ENCODE results near the gene VPS37C.
A peak's percentile ranks its signal among the peaks of the same experiment; 100 is the strongest.

The VPS37C gene

DNA sequence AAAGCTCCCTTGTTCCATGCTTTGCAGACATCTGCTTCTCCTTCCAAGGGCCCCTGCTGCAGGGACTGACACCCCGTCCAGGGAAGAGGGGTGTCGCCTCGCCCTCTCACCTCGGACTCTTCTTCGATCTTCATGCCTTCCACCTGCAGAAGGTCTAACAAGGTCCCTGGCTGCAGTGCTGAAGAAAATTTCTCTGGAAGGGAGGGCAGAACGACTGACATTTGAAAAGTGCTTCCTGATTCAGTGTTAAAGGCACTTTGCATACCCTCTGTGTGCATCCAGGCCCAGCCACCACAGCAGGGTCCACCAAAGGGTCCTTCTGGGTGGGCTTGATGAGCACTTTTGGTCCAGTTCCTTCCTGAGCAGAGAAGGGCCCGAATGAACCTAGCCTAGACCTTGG is 28.1 kb downstream of the VPS37C start:
- DNase-seq (ENCODE audit: low read depth), result no peak

DNA sequence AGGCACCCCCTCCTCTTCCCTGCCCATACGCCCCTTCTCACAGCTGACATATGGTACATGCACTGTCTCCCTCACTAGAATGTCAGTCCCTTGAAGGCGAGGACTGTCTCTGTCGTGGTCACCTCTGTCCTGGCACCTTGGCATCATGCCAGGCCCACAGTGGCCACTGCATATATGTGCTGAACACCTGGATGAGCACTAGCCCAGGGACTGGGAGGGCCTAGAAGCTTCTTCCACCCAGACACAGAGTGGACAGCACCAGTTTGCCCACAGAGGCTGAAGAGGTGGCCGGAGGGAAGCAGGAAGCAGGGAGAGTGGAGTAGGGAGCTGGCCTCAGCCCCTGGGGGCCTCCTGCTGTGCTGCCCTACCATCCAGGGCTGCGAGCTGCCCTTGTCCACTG is 28.6 kb downstream of the VPS37C start:
- no peak for DNase-seq (ENCODE audit: low read depth)

DNA sequence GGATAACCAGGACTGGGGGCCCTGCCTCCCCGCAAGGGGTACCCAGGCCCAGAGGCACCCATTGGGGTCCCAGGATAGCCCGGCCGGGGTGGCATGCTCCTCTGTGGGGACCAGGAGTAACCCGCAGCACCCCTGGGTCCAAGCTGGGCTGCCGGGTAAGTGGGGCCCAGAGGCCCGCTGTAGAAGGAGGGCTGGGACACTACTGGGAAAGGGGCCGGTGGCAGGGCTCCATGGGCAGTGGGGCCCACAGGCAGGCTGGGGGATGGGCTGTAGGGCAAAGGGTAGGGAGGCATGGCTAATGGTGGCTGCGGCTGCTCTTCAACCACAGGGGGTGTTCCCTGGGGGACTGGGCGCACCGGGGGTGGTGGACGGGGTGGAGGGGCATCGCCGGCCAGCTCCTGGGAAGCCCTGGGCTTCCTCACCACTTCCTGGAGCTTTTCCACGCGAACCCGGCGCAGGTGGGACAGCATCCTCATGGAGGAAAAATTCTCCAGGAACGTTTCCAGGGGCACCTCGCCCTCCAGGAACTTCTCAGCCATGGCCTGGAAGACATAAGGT is 29.1 kb downstream of the VPS37C start:
- no peak for DNase-seq (ENCODE audit: low read depth)

DNA sequence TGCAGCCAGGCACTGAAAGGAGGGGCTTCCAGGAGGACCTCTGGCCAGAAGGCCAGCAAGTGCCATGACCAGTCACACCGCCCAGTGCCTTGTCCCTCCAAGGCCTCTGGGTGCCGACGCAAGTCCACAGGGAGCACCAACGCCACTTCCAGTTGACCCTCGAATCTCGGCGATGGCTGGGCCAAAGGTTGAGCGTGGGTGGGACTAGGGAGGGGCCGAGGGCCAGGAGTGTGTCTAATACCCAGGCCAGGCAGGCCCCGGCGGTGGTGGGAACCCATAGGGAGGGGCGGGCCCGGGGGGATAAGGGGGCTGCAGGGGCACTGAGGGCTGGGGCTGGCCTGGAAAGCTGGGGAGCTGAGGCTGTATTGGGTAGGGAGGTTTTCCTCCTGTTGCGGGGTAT is 29.6 kb downstream of the VPS37C start:
- no peak for DNase-seq (ENCODE audit: low read depth)

DNA sequence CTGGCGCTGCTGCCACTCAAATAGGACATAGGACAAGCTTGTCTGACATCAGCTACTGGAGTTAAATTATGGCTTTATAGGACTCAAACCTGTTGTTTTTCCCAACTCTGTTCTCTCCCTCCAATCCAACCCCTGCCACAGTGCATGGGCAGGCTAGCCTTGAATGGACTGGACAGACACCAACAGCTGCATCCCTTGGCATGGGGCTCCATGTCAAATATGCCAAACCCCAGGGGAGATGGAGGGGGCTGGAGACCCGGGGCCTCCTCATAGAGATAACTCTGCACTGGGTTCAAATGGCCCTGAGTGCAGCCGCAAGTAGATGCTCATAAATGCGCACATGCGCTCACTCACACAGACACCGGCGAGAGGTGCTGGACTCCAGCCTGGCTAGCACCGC is 30.0 kb downstream of the VPS37C start:
- DNase-seq (ENCODE audit: low read depth), result no peak

DNA sequence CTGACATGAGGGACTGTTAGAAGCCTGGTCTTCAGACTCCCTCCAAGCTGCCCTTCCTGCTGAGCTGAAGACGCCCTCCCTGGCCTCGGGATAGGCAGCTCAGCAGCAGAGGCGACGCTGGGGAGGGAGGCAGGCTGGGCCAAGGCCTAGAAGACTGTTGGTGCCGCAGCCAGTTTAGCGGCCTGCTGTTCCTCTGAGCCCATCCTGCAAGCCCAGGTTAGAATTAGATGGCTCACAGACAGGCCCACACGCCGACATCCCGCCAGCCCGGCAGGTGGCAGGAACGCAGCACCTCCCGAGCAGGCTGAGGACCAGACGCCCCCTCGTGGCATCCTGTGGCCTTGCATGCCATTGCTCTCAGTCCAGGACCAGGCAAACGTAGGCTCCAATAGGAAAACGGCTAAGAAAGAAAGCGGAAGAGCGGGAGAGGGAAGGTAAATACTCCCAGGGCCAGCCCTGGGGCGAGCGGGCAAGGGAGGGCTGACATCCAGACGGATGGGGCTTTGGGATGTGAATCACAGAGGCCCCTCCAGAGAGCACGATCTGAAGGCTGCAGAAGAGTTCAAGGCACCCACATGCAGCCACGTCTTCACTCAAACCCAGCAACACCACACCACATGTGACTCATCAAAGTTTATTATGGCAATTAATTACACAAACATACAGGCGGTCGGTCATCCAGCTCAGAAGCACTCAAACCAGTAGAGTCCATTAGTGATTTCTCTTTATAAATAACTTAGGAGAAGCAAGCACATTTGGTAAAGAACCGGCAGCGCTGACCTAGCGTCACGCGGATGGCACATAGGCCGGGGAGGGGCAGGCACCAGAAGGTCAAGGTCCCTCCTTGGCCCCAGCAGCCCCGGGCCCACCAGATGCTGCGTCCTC is 31.3 kb downstream of the VPS37C start:
- DNase-seq (ENCODE audit: low read depth), result peak; percentile 73

DNA sequence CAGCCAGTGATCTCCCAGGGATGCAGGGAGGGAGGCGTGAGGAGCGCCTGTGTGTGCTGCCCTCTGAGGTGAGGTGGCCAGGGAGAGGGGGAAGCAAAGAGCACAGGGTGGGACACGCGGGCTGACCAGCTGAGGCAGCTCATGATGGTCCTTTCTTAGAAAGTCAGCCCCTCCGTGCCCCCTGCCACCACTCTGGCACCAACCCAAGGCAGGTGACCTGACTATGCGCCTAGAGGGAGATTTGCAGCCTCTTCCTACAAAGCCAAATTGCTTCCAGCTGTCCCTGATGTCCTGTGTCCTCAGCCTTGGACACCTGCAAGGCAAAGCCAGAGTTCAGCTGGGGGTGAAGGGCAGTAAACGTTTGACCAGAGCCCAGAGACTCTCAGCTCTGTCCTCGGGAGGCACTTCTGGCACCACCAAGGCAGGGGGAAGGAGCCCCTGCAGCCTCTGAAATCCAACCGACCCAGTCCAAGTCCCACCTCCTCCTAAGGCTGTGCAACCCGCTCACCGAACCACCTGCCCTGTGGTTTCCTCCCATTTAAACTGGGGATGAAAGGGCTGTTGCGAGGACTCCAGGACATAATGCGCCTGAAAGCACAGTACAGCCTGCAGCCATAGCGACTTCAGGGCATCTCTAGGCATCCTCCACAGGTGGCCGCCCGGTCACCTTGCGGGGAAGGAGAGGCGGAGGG is 32.1 kb downstream of the VPS37C start:
- no peak for DNase-seq (ENCODE audit: low read depth)

DNA sequence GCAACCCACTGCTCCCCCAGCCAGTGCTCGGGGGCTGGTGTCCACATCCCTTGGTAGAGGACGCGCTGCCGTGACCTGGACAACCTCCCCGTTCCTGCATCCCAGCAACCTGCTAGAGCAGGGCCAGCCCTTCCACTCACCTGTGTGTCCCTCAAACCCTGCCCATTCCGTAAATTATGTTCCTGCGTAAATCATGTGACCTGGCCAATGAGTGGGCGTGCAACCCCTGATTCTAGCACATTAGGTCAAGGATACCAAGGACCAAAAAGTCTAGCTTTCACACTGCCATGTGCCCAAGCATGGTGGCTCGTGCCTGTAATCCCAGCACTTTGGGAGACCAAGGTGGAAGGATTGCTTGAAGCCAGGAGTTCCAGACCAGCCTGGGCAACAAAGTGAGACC is 33.2 kb downstream of the VPS37C start:
- no peak for DNase-seq (ENCODE audit: low read depth)

DNA sequence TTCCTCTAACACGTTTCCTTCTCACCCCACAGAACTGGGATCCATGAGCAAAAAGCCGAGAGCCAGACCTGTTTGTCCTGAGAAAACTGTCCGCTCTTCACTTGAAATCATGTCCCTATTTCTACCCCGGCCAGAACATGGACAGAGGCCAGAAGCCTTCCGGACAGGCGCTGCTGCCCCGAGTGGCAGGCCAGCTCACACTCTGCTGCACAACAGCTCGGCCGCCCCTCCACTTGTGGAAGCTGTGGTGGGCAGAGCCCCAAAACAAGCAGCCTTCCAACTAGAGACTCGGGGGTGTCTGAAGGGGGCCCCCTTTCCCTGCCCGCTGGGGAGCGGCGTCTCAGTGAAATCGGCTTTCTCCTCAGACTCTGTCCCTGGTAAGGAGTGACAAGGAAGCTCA is 35.0 kb downstream of the VPS37C start:
- no peak for DNase-seq (ENCODE audit: low read depth)

DNA sequence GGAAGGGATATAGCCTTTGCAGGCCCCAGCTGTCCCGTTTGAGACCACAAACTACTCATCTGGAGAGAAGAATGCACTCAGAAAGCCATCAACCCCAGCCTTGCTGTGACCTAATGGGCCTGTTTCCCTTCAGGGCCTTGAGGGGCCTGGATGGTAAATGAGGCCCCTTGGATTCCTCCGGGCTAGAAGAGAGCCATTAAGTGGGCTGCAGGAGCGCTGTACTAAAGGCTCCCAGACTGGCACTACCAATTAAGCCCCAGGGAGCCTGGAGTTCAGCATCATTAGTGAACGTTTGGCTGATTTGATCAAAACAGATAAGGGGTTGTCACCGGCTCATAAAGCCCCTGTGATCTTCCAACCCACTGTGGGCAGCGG is 35.9 kb downstream of the VPS37C start:
- no peak for DNase-seq (ENCODE audit: low read depth)

DNA sequence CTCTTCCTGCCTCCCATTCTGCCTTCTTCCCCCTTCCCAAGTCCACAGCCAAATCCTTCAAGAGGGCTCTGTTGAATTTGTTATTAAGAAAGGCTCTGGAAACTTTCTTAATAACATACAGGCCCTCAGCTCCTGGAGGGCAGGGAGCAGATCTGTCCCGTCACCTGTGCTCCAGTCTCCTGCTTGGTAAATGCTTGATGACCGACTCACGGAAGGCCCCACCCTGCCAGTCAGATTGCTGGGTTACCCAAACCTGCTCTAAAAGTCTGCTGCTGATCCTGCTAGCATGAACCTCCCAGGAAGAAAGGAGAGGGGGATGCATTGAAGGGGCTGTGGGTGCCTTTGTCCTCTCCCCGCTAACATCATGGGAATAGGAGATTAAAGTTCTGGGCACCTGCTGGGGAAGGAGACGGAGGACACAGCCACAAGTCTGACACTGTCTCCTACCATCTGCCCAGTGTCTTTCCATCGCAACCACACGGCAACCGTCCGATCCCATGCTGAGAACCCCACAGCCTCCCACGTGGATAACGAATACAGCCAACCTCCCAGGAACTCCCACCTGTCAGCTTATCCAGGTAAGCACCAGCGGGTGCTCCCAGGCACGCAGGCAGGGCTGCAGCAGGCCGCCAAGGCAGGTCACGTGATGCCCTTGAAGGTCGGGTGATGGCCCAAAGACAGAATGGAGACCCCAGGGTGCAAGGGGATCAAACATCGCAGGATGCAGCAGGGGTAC is 36.5 kb downstream of the VPS37C start:
- DNase-seq (ENCODE audit: low read depth), result no peak

DNA sequence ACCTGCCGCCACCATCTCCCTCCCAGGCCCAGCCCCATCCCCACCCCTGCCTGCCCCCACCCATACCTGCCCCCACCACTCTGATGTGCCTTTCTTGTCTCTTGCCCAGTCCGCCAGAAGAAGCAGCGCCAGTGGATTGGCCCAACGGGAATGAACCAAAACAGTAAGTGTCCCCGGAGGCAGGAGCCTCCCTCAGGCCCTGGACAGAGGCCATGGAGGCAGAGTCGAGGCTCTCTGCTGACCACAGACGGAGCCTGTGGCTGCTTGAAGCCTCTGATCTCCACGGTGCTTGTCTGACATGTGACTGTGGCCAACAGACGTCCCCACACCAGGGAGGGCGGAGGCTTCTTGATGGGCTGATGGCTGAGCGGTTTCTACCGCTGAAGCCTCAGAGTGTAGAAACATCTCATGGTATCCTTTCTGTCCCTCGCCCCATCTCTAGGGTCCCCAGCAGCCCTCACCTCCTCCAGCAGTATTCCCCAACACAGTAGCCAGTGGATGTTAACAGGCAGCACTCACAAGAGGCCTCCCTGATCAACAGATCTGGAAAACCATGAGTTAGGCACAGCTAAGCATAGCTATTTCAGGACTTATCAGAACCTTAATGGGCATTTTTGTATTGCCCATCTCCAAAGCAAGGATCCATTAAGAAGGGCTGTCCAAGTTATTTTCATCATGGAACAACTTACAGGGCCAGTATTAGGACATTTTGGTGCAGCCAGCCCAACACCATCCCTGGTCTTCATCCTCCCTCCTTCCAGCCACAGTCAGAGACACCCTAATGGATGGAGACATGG is 37.3 kb downstream of the VPS37C start:
- no peak for DNase-seq (ENCODE audit: low read depth)

DNA sequence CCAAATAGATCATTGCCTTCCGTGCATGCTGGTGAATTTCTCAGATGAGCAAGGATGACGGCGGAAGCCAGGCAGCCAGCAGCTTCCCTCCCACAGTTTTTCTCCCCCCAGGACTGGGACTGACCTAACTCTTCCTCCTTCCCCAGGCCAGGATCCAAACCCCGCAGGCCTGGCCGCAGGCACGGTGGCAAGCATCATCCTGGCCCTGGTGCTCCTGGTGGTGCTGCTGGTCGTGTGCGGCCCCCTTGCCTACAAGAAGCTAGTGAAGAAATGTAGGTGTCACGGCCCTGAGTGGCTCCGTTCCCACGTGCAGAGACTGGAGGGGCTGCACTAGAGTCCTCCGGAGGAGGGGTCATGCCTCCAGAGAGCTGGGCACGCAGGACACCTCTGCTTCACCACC is 38.5 kb downstream of the VPS37C start:
- DNase-seq (ENCODE audit: low read depth), result no peak

DNA sequence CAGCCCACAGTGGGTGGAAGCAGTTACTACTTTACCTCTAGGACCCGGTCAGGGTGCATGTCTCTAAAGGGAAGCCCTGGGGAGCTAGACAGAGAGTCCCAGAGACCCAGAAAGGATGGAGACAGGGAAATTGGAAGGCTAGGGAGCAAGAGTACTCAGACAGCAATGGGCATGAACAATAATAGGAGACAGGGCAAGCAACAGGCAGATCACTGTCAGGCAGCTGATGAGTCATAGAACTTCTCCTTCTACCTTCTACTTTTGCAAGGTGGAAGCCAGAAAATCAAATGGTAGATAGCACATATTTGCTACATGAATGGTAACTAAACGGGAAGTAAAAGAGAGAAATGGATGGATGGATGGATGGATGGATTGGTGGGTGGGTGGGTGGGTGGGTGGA is 39.3 kb downstream of the VPS37C start:
- DNase-seq (ENCODE audit: low read depth), result no peak

DNA sequence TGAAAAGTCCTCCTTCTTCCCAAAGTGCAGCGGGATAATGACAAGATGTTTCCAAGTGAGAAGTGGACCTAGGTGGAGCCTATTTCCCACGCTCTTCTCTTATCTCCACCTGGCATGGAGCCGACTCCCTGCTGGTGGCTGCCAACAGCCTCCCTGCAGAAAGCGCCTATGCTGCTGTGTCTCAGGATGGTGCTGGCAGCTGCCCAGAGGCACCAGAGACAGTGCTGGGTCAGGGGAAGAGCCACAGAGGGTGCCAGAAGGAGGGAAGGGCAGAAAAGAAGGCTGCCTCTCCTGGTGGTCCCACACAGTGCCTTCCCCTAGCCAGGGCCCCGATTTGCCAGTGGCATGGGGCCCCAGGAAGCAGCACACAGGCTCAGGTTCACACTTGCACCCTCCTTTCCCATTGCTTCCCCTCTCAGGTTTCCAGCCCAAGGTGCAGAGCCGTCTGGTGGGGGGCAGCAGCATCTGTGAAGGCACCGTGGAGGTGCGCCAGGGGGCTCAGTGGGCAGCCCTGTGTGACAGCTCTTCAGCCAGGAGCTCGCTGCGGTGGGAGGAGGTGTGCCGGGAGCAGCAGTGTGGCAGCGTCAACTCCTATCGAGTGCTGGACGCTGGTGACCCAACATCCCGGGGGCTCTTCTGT is 39.9 kb downstream of the VPS37C start:
- DNase-seq (ENCODE audit: low read depth), result no peak

DNA sequence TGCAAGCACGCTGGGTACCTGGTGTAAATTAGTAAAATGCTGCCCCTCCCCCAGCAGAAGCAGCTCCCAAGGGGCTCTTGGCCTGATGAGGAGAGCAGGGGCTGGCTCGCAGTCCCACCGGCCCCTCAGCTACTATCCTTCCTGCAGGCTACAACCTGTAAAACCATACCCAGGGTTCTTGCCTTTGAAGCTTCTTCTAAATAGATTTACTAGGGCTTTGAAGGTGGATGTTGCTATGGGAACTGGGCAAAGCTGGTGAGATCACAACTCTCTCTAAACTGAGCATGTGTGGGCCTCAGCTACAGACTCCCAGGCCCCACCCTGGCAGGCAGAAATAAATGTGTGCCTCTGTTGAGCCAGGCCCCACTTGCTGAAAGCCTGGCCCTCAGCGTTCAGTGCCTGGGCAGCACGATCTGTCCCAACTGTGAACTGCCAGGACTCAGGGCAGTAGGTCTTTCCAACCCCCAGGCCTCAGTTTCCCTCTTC is 40.5 kb downstream of the VPS37C start:
- DNase-seq (ENCODE audit: low read depth), result no peak

DNA sequence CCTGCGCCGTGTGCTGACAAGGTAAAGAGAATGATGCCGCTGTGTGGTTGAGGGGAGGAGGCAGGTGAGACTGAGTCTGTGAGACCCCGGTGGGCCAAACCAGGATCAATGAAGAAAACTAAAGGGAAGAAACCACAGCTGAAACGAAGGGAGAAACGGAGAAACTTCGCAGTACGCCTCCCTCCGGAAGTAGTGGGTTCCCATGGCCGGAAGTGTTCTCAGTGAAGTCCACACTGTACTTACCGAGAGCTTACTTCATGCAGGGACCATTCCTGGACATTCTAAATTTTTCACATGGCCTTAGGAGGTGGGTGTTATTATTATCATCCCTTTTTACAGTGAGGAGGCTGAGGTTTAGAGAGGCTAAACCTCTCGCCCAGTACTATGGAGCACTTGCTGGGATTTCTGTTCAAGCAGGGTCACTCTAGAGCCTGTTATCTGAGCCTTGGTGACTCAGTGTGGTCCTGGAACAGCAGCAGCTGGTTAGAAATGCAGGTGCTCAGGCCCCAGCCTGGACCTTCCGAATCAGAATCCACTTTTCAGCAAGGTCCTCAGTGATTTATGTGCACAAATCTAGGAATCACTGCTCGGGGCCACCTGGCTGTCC is 41.0 kb downstream of the VPS37C start:
- DNase-seq (ENCODE audit: low read depth), result no peak

DNA sequence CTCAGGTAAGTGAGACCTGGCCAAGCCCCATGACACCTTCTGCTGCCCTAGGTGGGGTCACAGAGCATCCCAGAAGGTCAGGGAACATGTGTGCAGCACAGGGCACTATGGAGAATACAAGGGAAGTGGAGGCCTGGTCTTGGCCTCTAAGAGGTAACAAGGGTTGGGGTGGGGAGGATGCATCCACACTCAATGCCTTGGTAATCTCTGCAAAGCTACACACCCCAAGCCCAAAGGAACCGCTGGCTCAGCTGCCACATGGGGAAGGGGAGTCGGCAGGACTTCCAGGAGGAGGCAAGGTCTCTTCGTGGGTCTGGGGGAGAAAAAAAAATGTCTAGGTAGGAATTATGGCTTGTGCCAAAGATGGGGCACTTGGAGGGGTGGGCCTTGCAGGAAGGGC is 41.7 kb downstream of the VPS37C start:
- no peak for DNase-seq (ENCODE audit: low read depth)

DNA sequence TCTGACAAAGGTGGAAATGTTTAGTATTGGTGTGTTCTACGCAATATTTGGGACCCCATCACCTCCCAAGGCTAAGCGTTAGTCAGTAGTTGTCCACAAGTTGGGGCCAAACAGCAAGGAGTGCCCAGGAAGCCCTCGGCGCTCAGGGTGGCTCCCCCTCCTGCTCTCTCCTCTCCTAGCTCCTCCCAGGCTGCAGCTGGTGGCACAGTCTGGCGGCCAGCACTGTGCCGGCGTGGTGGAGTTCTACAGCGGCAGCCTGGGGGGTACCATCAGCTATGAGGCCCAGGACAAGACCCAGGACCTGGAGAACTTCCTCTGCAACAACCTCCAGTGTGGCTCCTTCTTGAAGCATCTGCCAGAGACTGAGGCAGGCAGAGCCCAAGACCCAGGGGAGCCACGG is 42.2 kb downstream of the VPS37C start:
- DNase-seq (ENCODE audit: low read depth), result no peak

DNA sequence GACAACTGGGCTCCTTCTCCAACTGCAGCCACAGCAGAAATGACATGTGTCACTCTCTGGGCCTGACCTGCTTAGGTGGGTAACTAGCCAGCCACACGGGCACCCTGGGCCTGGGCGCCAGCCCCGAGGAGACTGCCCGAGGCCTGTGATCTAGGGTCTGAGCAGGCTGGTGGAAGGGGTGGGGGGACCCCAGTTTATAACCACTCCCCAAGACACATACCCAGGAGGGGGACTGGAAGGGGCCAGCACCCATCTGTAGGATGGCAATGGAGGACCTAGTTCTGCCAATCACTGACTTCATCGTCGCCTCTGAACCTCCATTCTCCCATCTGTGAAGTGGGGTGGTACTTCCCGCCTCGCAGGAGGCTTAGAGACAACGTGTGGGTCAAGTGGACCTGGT is 42.8 kb downstream of the VPS37C start:
- no peak for DNase-seq (ENCODE audit: low read depth)

DNA sequence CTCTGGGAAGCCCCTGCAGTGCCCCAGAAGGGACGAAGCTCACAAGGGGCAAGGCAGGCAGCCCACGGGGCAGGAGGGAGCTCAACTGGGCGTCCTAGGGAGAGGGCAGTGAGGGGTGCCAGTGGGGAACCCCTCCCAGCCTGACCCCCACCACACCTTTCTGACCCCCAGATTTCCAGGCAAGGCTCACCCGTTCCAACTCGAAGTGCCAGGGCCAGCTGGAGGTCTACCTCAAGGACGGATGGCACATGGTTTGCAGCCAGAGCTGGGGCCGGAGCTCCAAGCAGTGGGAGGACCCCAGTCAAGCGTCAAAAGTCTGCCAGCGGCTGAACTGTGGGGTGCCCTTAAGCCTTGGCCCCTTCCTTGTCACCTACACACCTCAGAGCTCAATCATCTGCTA is 43.2 kb downstream of the VPS37C start:
- DNase-seq (ENCODE audit: low read depth), result no peak

Measured in fibroblast of gingiva (primary cell).